Stimulated activated CD8-positive, alpha-beta memory T cell treated with anti-CD3 and anti-CD28 coated beads, Interleukin-2, amount 100 ng/mL, for 48 hours (primary cell): ENCODE measurements around the gene DNAJC13.
"Not testable (repeated sequence)": the region's sequence is repeated elsewhere in the genome, so short reads cannot be mapped to it uniquely, and the experiment has no call there.

Experiments used
- DNase-seq, 2 donors: peaks; one replicate each; pipeline ENCODE4 v3.0.0-alpha.2; 2020; ENCODE audit warnings: low read depth in 2 of 2

DNAJC13 gene, protein sequence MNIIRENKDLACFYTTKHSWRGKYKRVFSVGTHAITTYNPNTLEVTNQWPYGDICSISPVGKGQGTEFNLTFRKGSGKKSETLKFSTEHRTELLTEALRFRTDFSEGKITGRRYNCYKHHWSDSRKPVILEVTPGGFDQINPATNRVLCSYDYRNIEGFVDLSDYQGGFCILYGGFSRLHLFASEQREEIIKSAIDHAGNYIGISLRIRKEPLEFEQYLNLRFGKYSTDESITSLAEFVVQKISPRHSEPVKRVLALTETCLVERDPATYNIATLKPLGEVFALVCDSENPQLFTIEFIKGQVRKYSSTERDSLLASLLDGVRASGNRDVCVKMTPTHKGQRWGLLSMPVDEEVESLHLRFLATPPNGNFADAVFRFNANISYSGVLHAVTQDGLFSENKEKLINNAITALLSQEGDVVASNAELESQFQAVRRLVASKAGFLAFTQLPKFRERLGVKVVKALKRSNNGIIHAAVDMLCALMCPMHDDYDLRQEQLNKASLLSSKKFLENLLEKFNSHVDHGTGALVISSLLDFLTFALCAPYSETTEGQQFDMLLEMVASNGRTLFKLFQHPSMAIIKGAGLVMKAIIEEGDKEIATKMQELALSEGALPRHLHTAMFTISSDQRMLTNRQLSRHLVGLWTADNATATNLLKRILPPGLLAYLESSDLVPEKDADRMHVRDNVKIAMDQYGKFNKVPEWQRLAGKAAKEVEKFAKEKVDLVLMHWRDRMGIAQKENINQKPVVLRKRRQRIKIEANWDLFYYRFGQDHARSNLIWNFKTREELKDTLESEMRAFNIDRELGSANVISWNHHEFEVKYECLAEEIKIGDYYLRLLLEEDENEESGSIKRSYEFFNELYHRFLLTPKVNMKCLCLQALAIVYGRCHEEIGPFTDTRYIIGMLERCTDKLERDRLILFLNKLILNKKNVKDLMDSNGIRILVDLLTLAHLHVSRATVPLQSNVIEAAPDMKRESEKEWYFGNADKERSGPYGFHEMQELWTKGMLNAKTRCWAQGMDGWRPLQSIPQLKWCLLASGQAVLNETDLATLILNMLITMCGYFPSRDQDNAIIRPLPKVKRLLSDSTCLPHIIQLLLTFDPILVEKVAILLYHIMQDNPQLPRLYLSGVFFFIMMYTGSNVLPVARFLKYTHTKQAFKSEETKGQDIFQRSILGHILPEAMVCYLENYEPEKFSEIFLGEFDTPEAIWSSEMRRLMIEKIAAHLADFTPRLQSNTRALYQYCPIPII (N-terminal part only)

DNA sequence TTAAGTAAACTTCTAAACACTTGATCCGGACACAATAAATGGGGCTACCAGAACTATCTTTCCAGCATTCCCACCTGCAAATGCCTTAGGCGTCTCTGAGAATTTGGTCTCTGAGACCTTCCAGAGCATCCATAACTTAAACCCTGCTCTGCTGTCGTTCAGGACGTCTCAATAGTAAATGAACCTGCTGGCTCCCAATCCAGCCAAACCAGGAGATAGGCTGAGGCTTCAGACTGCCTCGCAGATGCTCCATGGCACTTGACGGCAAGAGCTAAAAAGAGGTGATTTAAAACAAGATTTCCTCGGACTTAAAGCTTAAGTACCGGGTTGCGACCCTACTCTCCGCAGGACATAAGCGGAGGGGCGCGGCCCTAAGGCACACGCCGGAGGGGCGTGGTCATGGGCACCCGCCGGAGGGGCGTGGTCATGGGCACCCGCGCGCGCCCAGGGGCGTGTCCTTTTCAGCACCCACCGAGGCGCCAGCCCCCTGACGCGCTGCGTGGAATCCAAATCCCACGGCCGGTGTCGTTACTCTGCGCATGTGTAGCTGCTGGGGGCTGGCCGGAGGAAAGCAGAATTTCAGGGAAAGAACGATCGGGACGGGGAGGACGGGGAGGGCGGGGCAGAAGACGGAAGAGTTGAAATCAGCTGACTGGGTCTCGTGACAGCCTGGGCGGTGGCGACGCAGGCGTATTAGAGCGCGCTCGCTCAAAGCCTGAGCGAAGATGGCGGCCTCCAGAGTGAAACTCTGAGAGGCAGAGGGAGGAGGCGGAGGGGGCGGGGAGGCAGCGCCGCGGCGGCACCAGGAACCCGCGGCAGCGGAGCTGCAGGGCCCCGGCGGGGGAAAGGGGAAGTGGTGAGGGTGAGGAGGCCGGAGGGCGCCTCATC, at the start of gene DNAJC13:
Gene DNAJC13, plus strand, starts transcription at position 696 of the 888 bp plus-strand sequence. CDS start 17,049 bp downstream, outside the sequence.
- peak; percentile 81 to 84 for DNase-seq

DNA sequence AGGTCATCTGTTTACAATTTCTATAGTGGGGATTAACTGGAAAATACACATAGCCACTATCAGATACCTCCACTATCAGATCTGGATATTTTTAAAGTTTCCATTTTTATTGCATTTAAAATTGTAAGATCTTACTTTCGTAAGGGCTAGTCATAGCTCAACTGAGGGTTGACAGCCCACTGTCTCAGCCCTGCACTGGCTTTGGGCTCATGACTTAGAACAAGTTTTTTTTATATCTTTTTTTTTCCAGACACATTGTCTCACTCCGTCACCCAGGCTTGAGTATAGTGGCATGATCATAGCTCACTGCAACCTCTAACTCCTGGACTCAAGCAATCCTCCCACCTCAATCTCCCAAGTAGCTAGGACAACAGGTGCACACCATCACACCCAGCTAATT, 48.8 kb upstream of the DNAJC13 start:
- no peak for DNase-seq

DNA sequence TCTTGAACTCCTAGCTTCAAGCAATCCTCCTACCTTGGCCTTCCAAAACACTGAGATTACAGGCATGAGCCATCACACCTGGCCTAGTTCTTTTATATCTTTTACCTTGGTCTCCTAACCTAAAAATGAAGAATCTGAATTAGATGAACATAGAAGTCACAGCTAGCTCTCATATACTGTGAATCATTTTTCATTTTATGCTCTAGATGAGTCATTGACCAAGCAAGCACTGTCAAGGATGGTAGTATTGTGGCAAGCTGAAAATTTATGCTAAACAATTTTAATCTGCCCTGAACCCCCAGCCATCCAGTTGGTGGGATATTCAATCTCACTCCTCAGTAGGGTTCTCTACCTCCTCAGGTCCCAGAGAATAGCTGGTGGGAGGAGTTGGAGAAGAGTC, 48.3 kb upstream of the DNAJC13 start:
- DNase-seq: no peak

DNA sequence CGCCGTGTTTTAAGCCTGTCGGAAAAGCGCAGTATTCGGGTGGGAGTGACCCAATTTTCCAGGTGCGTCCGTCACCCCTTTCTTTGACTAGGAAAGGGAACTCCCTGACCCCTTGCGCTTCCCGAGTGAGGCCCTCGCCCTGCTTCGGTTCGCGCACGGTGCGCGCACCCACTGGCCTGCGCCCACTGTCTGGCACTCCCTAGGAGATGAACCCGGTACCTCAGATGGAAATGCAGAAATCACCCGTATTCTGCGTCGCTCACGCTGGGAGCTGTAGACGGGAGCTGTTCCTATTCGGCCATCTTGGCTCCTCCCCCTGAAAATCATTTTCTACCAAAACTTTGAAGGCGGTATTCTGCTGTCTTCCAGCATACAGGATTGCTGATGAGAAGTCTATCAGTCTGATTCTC, 40.4 kb upstream of the DNAJC13 start:
- not testable (repeated sequence) for DNase-seq

DNA sequence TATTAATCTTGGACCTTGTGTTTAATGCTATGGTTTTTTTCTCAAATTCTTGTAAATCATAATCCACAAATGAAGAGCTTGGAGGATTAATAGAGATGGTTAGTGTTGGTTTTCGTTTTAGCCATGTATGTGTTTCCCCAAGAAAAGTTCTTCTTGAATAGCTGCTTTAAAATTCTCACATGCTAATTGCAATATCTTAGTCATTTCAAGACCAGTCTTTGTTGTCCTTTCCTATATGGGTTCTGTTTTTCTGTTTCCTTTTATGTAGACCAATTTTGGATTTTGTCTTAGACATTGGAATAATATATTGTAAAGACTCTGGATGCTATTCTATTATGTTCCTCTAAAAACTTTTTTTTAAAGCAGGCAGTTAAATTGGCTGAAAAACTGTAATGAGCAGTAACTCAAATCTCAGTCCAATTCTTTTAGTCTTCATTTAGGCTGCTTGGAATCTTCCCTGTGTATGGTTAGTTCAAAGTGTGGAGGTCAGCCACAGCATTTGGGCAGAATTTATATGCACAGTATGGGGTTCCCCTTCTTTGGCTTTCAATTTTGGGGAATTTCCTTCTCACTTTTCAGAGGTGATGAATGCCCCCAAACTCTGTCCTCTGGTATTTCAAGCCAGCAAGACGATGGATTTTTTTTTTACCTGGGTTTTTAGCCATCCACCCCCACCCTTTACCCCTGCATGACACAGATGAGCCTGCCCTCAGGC, 39.1 kb upstream of the DNAJC13 start:
- DNase-seq: no peak

DNA sequence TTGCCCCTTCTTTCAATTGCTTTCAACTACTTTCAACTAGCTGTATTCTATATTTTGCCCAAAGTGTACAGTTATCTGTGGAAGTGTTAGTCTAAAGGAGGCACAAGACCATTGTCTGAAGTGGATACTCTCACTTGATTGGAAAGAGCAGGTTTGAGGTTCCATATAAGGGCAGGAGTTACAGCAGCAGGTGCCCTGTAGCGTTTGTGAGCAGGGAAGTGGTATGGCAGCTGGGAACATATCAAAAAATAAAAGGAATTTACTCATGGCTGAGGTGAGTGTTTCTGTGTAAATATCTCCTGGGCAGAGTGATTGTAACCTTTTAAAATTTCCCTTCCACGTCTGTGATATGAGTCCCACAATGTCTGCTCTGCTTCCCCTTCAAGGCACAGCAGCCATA, 38.5 kb upstream of the DNAJC13 start:
- no peak for DNase-seq

DNA sequence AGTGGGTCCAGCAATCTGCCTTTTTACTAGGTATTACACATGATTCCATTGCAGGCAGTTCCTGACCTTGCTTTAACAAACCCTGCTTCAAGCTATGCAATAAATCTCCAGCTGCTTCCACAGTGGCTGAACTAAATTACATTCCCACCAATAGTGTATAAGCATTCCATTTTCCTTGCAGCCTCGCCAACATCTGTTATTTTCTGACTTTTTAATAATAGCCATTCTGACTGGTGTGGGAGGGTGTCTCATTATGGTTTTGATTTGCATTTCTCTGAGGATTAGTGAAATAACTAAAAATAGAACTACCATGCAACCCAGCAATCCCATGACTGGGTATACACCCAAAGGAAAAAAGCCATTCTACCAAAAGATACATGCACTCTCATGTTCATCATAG, 36.4 kb upstream of the DNAJC13 start:
- no peak for DNase-seq

DNA sequence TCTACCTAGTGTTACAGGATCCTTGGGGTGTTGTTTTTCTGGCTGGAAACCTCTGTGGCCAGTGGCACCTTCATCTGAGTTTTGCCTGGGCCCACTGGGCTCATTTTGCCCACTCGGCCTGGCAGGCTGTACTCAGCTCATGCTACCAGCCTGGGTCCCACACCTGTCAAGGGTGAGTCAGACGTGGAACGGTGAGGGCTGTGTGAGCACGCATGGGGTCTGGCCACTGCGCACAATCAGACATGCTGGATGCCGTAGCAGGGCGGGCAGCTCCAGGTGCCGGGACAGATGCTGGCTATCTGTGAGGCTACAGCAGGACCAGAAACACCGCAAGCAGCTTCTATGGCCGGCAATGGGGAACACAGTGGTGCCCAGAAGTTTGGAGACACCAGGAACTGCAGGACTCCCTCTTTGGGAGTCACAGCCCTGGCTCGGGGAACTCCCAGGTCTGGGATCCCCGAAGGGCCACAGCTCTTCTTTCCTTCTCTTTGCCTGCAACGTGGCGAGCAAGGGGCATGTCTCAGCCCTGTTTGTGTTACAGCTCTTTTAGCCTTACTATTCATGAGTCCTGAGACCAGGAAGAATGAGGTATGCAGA, 35.9 kb upstream of the DNAJC13 start:
- no peak for DNase-seq

DNA sequence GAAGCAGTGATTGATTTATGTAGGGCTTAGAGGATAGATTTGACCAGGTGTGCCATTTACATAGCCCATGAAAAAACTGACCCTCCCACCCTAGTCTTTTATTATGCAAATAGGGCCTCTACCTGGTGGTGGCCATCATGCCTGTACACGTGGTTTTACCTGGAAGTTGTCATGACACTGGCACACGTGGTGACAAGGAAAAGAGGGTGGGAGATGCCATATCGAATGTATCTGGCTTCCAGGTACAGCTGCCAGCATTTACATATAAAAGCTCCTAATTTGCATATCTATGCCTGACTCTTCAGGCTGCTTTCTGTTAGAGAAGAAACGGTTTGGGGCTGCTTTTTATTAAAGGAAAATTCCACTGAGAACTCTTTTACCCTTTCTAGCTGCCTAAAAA, 35.0 kb upstream of the DNAJC13 start:
- DNase-seq: no peak

DNA sequence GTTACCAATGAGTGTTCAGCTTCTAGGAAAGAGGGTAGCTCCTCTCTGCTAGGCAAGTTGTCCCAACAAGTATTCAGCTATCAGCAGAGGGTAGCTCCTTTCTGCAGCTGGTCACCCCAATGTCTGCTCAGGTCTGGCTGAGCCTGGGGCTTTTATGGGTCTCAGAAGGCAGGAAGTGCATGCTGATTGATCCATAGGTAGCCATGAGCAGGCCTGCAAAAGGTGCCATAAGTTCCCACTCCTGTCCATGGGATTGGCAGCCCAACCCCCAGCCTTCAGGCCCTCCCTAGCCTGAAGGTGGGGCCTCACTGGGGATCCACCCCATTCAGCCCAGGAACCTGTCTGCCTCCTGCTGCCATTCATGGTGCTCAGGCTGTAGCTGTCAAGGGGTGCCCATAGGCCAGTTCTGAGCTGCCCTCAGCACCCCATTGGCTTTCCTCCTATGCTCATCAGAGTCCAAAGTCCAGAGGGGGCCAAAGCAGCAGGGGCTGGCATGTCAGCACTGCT, 34.6 kb upstream of the DNAJC13 start:
- no peak for DNase-seq

DNA sequence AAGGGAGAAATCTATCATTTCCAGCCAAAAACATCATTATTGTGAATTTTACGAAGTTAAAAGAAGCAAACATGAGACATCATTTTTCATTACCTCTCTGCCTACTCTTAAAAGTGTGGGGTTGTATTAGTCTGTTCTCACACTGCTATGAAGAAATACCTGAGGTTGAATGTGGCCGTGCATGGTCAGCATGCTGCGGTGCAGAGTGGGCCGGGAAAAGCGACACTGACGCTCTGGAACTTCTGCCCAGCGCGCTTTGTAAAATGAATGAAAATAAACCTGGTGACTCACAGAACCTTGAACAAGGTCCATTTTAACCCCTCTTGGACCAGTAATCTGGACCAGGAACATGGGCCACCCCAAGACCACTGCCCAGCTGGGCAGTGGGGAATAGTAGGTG, 31.0 kb upstream of the DNAJC13 start:
- no peak for DNase-seq

DNA sequence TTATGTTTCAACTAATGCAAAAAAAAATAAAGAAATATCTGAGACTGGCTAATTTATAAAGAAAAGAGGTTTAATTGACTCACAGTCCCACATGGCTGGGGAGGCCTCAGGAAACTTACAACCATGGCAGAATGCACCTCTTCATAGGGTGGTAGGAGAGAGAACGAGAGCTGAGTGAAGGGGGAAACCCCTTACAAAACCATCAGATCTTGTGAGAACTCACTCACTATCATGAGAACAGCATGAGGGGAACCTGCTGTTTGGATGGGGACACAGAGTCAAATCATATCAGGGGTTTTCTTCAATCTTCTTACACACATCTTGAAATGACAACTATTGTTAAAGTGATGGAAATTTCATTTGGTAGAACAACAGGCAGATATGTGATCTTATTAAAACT, 24.6 kb upstream of the DNAJC13 start:
- not testable (repeated sequence) for DNase-seq

DNA sequence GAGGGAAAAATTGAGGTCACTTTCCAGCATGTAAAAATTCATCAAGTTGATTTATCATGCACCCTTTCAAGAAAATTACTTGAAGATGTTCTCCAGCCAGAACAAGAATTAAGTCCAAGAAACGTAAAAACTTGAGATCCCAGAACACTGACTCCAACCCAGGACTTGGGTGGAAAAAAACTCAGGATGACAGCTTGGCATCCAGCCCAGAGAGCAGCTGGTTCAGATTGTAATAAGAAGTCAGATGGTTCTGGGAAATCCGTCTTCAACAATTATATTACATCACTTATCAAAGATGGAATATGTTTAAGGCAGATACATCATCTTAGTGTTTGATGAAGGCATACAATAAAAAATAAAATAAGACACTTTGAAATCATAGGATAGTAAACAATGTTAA, 23.0 kb upstream of the DNAJC13 start:
- no peak for DNase-seq

DNA sequence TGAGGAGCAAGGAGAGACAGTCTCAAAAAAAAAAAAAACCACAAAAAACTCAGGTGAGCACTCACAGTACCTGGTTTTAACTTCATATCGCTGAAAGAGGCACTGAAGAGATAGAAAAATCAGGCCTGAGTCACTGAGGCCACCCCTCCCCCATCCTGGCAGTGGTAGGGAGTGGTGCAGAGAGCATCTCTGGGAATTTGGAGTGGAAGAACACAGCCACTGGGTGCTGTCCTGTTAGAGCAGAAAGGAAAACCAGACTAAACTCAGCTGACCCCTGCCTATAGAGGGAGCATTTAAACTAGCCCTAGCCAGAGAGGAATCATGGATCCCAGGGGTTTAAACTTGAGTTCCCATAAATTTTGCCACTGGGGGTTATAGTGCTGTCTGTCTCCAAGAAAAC, 22.2 kb upstream of the DNAJC13 start:
- no peak for DNase-seq

DNA sequence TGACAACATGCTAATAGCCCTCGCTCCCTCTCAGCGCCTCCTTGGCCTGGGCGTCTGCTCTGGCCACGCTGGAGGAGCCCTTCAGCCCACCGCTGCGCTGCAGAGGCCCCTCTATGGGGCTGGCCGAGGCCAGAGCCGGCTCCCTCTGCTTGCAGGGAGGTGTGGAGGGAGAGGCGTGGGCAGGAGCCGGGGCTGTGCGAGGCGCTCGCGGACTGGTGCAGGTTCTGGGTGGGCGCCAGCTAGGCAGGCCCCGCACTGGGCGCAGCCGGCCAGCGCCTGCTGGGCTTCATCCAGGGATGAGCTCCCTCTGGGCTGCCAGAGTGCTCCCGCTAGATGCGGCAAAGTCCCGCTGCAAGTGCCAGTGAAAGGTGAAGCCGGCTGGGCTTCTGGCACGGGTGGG, 21.0 kb upstream of the DNAJC13 start:
- DNase-seq: no peak

DNA sequence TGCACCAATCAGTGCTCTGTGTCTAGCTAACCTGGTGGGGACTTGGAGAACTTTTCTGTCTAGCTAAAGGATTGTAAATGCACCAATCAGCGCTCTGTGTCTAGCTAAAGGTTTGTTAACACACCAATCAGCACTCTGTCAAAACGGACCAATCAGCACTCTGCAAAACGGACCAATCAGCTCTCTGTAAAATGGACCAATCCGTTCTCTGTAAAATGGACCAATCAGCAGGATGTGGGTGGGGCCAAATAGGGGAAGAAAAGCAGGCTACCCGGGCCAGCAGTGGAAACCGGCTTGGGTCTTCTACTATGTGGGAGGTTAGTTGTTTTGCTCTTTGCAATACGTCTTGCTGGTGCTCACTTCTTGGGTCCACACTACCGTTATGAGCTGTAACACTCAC, 20.5 kb upstream of the DNAJC13 start:
- not testable (repeated sequence) for DNase-seq

DNA sequence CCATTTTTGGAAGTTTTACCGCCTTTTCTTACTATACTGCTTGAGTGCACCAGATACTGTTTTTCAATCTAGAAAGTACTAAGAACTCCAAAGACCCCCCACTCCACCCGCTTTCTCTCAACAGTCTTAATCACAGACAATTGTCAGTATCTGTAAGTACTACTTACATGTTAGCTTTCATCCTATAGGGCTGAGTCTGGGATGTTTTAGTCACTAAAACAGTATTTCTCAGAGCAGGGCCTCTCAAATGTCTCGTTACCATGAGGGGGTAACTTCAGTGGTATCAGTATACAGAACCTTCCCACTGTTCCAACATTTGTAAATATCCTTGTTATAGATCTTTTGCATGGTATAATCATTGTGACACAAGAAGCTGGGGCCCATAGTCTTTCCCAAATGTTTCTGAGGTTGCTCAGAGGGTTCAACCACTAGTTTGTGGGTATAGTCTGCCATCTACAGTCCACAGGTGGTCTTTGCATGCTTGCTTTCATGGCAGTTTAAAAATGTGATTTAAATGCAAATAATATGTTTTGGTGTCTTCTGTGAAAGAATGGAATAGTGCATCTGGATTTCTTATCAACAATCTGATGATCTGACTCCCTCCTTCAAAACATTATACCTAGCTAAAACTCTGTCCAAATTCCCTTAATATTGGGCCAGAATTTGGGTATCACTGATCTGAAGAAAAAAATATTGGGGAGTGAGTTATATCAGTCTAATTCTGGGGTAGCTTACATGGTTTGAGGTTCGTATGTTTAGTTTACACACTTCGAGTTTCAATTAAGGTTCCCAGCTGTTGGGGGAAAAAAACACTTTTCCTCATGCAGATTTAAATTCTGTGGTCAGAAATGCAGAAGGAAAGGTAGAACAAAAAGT, 18.0 kb upstream of the DNAJC13 start:
- DNase-seq: no peak

DNA sequence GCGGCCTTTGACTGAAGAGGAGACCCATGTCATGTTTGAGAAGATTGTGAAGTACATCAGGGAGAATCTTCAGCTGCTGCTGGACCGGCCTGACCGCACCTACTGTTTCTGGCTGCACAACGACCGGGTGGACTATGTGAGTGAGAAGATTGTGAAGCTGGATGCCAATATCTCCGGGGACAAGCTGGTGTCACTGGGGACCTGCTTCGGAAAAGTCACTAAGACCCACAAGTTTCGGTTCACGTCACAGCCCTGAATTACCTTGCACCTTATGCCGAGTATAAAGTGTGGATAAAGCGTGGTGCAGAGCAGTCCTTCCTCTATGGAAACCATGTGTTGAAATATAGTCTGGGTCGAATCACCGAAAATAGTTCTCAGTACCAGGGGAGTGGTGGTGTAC, 16.0 kb upstream of the DNAJC13 start:
- DNase-seq: no peak

DNA sequence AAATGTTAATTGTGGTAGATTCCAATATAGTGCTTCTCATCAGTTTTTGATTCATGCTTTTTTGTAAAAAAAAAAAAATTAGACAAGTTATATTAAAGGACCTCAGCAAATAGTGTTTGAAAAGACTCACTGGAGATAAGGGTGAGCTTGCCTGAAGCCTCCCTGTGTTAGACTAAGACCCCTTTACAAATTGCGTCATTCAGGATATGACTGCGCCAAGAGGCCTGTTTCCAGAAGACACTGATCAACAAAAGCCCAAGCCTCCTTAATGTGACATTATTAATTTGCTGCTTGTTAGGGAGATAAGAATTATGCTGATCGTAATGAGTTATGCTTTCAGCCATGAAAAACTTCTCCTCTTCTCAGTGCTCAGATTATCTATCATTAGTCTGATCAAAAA, 13.0 kb upstream of the DNAJC13 start:
- no peak for DNase-seq
